Stimulated activated CD8-positive, alpha-beta memory T cell treated with anti-CD3 and anti-CD28 coated beads, Interleukin-2, amount 100 ng/mL, for 48 hours (primary cell): ENCODE data around the gene SLC4A2.
"Not testable (repeated sequence)": the region's sequence is repeated elsewhere in the genome, so short reads cannot be mapped to it uniquely, and the experiment has no call there.

Experiments used
- DNase-seq, 2 donors: peaks; one replicate each; pipeline ENCODE4 v3.0.0-alpha.2; 2020; ENCODE audit warnings: low read depth in 2 of 2

SLC4A2 gene, protein sequence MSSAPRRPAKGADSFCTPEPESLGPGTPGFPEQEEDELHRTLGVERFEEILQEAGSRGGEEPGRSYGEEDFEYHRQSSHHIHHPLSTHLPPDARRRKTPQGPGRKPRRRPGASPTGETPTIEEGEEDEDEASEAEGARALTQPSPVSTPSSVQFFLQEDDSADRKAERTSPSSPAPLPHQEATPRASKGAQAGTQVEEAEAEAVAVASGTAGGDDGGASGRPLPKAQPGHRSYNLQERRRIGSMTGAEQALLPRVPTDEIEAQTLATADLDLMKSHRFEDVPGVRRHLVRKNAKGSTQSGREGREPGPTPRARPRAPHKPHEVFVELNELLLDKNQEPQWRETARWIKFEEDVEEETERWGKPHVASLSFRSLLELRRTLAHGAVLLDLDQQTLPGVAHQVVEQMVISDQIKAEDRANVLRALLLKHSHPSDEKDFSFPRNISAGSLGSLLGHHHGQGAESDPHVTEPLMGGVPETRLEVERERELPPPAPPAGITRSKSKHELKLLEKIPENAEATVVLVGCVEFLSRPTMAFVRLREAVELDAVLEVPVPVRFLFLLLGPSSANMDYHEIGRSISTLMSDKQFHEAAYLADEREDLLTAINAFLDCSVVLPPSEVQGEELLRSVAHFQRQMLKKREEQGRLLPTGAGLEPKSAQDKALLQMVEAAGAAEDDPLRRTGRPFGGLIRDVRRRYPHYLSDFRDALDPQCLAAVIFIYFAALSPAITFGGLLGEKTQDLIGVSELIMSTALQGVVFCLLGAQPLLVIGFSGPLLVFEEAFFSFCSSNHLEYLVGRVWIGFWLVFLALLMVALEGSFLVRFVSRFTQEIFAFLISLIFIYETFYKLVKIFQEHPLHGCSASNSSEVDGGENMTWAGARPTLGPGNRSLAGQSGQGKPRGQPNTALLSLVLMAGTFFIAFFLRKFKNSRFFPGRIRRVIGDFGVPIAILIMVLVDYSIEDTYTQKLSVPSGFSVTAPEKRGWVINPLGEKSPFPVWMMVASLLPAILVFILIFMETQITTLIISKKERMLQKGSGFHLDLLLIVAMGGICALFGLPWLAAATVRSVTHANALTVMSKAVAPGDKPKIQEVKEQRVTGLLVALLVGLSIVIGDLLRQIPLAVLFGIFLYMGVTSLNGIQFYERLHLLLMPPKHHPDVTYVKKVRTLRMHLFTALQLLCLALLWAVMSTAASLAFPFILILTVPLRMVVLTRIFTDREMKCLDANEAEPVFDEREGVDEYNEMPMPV

DNA sequence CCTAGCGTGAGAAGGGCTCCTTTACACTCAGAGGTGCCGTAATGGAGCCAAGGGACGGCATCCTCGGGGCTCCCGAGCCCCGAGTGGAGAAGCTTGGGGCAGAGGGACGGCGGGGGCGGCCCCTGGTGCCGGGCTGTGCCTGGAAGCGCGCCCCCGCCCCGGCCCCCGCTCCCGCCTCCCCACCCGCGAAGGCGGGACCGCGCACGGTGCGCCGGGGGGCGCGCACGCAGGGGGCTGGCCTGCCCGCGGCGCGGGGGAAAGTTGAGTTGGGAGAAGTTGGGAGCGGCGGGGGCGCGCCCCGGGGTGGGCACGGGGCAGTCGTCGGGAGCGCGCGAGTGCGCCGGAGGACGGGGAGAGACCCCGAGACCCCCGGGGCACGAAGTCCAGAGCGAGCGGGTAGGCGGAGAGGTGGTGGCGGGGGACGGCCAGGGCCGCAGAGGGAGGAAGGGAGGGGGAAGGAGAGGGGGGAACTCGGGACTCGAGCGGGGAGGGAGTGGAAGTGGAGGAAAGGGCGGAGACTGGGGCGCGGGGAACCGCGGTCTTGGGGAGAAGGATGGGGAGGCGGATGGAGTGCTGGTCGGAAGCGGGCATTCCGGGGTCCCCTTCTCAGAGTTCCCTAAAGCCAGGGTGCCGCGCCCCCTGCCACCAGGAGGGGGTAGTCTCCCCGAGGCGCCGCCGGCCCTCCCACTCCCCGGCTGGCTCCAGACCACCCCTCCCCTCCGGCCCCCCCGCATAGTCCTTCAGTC, at the start of gene SLC4A2:
Gene SLC4A2 (plus strand): TSS at position 223 of the 746 bp plus-strand sequence. CDS start 2,399 bp downstream, outside the sequence.
- peak; percentile 55 to 69 for DNase-seq

DNA sequence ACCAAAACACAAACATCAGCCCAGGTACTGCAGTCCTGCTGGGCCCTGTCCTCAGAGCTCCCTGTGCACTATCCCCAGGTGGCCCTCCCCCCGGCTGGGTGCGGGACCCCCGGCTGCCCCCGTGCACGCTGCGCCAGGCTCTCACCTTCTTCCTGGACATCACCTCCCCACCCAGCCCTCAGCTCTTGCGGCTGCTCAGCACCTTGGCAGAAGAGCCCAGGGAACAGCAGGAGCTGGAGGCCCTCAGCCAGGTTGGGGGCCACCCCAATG, 49.4 kb upstream of the SLC4A2 start:
- DNase-seq, result no peak

DNA sequence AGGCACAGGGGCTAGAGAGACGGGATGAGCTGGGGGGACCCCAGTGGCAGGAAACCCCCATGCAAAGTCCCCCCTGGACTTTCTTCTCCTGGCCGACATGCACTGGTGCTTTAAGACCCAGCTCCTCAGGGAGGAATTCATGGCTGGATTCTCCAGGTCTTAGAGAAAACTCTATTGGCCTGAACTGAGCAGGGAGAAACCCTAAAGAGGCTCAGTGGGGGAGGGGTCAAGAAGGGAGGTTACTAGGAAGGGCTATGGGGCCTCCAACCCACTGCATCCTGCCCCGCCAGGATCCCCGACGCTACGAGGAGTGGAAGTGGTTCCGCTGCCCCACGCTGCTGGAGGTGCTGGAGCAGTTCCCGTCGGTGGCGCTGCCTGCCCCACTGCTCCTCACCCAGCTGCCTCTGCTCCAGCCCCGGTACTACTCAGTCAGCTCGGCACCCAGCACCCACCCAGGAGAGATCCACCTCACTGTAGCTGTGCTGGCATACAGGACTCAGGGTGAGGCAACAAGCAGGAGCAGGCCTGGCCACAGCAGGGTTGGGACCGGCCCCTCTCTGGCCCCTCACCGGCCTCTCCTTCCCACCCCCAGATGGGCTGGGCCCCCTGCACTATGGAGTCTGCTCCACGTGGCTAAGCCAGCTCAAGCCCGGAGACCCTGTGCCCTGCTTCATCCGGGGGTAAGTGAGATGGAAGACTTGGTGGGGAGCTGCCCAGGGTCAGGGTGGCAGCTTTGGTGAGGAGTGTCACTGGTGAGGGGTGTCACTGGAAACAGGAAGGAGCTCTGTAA, 48.9 kb upstream of the SLC4A2 start:
- DNase-seq, result no peak

GRCh38 chr7:151011097-151011409, 48.3 kb upstream of the SLC4A2 start:
- no peak for DNase-seq

- DNase-seq, result not testable (repeated sequence)
These were observed 47.8 kb upstream of the SLC4A2 start for GRCh38 chr7:151011616-151012015.

- DNase-seq, result no peak
These were observed 47.2 kb upstream of the SLC4A2 start for GRCh38 chr7:151012031-151012692.

DNA sequence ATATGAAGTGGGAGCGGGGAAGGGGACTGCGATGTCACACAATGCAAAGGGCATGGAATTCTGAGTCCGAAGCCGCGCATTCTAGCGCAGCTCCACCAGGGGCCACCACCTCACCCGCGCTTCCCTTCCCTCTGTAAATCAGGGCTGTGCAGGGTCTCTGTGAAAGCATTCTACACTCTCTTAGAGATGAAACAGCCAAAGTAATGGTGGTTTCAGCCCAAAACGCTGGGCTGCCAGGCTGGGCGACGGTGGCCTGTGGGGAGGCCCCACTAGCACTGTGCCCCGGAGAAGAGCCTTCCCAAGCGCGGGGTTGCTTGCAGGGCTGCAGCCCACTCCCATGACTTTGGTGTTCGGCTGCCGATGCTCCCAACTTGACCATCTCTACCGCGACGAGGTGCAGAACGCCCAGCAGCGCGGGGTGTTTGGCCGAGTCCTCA, 46.5 kb upstream of the SLC4A2 start:
- DNase-seq, result no peak

DNA sequence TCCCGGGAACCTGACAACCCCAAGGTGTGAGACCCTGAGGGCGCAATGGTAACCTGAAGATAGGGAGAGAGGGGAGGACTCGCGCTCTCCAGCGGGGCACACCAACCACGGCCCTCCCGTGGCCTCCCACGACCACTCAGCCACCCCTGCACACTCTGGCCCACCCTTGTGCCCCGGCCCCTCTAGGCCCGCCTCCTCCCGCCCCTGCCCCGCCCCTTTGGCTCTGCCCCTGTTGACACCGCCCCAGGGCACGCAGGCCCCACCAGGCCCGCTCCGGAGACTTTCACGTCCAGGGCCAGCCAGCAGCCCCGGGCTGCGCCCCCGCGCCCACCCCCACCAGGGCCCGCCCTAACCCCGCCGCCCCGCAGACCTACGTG, 46.0 kb upstream of the SLC4A2 start:
- no peak for DNase-seq

DNA sequence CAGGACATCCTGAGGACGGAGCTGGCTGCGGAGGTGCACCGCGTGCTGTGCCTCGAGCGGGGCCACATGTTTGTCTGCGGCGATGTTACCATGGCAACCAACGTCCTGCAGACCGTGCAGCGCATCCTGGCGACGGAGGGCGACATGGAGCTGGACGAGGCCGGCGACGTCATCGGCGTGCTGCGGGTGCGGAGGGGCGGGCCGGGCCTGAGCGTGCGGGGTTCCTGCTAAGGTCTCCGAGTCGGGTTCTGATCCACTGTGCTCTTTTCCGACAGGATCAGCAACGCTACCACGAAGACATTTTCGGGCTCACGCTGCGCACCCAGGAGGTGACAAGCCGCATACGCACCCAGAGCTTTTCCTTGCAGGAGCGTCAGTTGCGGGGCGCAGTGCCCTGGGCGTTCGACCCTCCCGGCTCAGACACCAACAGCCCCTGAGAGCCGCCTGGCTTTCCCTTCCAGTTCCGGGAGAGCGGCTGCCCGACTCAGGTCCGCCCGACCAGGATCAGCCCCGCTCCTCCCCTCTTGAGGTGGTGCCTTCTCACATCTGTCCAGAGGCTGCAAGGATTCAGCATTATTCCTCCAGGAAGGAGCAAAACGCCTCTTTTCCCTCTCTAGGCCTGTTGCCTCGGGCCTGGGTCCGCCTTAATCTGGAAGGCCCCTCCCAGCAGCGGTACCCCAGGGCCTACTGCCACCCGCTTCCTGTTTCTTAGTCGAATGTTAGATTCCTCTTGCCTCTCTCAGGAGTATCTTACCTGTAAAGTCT, 45.5 kb upstream of the SLC4A2 start:
- peak; percentile 76 to 82 for DNase-seq

GRCh38 chr7:151014950-151015349, 44.4 kb upstream of the SLC4A2 start:
- no peak for DNase-seq

- no peak for DNase-seq
These were observed 43.4 kb upstream of the SLC4A2 start for GRCh38 chr7:151015967-151016366.

- no peak for DNase-seq
These were observed 42.9 kb upstream of the SLC4A2 start for GRCh38 chr7:151016505-151016904.

- no peak for DNase-seq
These were observed 42.4 kb upstream of the SLC4A2 start for GRCh38 chr7:151016942-151017341.

GRCh38 chr7:151017370-151017952, 41.9 kb upstream of the SLC4A2 start:
- no peak for DNase-seq

GRCh38 chr7:151017953-151018420, 41.4 kb upstream of the SLC4A2 start:
- peak; percentile 75 to 86 for DNase-seq

- DNase-seq, result no peak
These were observed 40.8 kb upstream of the SLC4A2 start for GRCh38 chr7:151018421-151019129.

DNA sequence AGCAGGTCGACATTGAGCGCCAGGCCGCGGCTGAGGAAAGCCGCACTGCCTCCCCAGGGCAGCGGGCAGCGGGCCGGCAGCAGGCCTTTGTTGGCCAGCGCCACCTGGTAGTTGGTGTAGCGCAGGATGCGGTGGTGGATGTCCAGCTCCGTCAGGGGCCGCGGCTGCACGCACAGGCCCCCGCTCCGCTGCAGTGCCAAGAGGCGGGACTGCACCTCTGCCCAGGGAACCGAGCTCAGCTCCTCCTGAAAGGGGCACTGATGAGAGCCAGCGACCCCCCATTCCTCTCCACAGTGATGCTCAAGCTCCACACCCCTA, 40.3 kb upstream of the SLC4A2 start:
- no peak for DNase-seq

DNA sequence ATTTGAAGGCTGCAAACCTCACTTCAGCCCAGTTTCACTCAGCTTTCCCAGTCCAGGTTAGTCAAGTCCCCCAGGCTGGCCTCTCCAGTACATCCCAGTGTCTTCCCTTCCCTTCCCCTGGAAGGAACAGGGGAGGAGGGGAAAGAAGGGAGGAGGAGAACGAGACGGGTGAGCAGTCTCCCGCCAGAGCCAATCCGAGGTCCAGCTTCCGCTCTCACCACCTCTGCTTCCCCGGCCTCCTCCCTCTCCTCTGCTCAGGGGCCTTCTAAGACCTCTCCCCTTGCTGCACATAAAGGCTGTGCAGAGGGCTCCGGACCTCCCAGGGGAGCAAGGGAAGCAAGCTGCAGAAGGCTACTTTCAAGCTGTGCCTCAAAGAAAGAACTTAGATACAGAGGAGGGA, 39.2 kb upstream of the SLC4A2 start:
- no peak for DNase-seq

- no peak for DNase-seq
These were observed 36.2 kb upstream of the SLC4A2 start for GRCh38 chr7:151023232-151023631.
